ENCODE results near the gene FPR1.

DNA sequence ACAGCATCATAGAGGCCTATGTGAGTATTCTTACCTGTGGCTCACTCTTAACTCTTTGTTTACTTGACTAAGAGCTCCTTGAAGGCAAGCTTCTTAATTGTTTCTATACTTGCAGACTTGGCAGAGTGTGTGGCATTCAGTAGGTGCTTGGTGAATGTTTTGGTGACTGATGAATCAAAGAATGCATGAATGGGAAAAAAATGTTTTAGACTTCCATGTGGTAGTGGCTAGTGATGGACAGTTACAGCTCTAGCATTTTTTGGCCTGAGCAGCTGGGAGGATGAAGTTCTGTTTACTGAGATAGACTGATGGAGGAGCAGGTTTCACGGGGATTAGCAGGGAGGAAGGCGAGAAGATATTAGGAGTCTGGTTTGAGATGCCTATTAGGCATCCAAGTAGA is 41.5 kb downstream of the FPR1 start:
- no peak for TF ChIP-seq CTCF (IDR thresholded peaks at IDR 0.05; ENCODE audit: insufficient read depth, low read depth, low read length)
- TF ChIP-seq EZH2 (IDR thresholded peaks at IDR 0.05; ENCODE audit: insufficient read depth, low read length) = no peak
